ENCODE measurements around the gene ANKS1A.

The ANKS1A gene

DNA sequence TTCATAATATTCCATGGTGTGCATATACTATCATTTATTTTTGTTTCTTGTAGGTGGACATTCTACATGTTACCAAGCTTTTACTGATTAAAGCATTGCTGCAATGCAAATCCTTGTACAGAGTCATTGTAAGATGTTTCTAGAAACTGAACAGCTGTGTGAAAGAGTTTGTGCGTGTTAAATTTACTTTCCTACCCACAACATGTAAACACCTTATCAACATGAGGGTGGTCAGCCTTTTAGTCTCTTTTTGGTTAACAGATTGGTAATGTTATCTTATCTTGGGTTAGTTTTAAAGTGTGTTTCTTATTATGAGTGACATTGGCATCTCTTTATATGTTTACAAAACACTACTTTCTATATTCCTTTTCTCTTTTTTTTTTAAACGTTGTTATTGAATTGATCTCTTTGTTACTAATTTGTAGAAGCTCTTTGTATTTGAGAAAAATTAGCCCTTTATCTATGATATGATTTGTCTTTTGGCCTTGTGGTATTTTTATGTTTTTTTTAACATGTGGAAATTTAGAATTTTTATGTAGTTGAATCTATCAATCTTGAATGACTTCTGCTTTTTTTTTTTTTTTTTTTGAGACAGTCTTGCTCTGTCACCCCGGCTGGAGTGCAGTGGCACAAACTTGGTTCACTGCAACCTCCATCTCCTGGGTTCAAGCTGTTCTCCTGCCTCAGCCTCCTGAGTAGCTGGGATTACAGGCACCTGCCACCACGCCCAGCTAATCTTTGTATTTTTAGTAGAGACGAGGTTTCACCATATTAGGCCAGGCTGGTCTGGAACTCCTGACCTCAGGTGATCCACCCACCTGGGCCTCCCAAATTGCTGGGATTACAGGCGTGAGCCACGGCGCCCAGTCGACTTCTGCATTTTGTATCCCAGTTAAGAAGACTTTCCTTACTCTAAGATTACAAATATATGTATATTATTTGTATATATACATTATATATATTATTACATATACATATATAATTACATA, 140.0 kb downstream of the ANKS1A start:
- Histone ChIP-seq H3K4me3 (ENCODE audit: severe bottlenecking) (no peak overlapping the region), H3K9me3 (ENCODE audit: severe bottlenecking) (no peaks in the 10 kb centered on the region), H3K27ac (ENCODE audit: poor library complexity, severe bottlenecking) (no peak overlapping the region), H3K4me1 (ENCODE audit: insufficient read depth, poor library complexity, severe bottlenecking) (peaks cover 28% of the 10 kb centered on the region), H3K27me3 (ENCODE audit: insufficient read depth, poor library complexity, severe bottlenecking) (no peaks in the 10 kb centered on the region), H3K36me3 (ENCODE audit: low read depth) (peaks cover 4% of the 10 kb centered on the region; the same call in 1 of the 2 replicates)
- ATAC-seq (ENCODE audit: low read depth) = no peak
- DNase-seq (ENCODE audit: low spot score) = no peak
- TF ChIP-seq, protein P1, sequence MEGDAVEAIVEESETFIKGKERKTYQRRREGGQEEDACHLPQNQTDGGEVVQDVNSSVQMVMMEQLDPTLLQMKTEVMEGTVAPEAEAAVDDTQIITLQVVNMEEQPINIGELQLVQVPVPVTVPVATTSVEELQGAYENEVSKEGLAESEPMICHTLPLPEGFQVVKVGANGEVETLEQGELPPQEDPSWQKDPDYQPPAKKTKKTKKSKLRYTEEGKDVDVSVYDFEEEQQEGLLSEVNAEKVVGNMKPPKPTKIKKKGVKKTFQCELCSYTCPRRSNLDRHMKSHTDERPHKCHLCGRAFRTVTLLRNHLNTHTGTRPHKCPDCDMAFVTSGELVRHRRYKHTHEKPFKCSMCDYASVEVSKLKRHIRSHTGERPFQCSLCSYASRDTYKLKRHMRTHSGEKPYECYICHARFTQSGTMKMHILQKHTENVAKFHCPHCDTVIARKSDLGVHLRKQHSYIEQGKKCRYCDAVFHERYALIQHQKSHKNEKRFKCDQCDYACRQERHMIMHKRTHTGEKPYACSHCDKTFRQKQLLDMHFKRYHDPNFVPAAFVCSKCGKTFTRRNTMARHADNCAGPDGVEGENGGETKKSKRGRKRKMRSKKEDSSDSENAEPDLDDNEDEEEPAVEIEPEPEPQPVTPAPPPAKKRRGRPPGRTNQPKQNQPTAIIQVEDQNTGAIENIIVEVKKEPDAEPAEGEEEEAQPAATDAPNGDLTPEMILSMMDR (IDR thresholded peaks at IDR 0.05; ENCODE audit: poor library complexity, severe bottlenecking) = no peak

DNA sequence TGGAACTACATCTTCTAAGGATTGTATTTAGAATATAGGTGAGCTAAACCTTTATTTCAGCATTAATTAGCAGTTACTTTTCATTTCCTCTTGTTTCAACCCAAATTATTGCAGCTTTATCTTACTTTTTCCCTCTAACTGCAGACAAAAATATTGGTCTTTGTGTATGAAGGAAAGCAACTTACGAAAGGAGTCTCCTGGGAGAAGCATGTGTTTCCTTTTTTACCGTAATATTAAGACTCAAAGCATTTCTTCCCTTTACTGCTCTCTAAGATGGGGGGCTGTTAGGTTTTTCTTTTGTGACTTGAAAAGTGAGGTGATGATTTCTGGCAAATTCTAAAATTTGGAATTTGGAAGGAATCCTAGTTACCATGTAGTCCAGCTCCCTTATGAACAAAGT, 141.0 kb downstream of the ANKS1A start:
- TF ChIP-seq, protein P1 (IDR thresholded peaks at IDR 0.05; ENCODE audit: poor library complexity, severe bottlenecking) = no peak
- Histone ChIP-seq H3K27ac (ENCODE audit: poor library complexity, severe bottlenecking) (no peak overlapping the region), H3K4me3 (ENCODE audit: severe bottlenecking) (no peak overlapping the region), H3K27me3 (ENCODE audit: insufficient read depth, poor library complexity, severe bottlenecking) (no peaks in the 10 kb centered on the region), H3K4me1 (ENCODE audit: insufficient read depth, poor library complexity, severe bottlenecking) (peaks cover 18% of the 10 kb centered on the region), H3K9me3 (ENCODE audit: severe bottlenecking) (no peaks in the 10 kb centered on the region), H3K36me3 (ENCODE audit: low read depth) (peaks cover 4% of the 10 kb centered on the region; the same call in 1 of the 2 replicates)
- ATAC-seq (ENCODE audit: low read depth) = no peak
- no peak for DNase-seq (ENCODE audit: low spot score)

DNA sequence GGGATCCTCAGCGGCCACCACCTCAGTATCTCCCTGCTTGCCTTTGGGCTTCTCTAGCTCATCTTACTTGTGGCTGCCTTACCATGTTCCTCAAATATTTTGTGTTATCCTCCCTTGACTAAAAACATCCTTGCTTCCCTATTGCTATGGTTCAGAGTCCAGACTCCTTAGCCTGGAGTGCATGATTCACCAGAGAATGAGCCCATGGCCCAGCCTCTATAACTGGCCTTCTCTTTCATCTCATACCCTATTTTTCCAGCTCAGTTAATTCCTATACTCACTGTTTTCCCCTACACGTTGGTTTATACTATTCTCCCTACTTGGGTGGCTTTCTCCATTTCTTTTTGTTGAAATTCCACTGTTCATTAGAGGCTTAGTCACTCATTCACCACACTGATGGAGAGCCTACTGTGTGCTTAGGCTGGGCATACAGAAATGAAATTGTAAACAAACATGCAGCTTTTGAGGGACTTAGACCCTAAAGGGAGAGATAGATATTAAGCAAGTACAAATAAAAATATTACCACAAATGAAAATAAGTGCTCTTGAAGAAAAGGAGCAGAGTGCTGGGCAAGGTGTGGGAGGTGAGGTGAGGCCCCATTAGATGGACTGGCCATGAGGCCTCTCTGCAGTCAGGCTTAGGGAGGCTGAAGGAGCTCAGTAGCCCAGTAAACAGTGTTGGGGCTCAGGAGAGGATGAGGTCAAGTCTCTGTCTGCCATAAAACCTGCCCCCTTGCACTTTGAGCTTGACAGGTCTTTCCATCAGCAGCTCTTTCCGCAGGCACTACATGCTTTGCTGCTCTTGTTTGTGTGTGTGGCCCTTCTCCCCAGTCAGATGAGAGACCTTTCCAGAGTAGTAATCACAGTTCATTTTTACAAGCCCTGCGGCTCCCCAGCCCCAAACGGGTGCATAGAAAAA, 142.8 kb downstream of the ANKS1A start:
- H3K27me3 ChIP-seq (ENCODE audit: insufficient read depth, poor library complexity, severe bottlenecking) = no peaks in the 10 kb centered on the region
- H3K36me3 ChIP-seq (ENCODE audit: low read depth) = peaks cover 2% of the 10 kb centered on the region; the same call in 1 of the 2 replicates
- H3K4me3 ChIP-seq (ENCODE audit: severe bottlenecking) = no peak overlapping the region
- TF ChIP-seq, protein P1 (IDR thresholded peaks at IDR 0.05; ENCODE audit: poor library complexity, severe bottlenecking) = no peak
- no peak overlapping the region for H3K27ac ChIP-seq (ENCODE audit: poor library complexity, severe bottlenecking)
- DNase-seq (ENCODE audit: low spot score) (no peak), ATAC-seq (ENCODE audit: low read depth) (no peak)
- no peaks in the 10 kb centered on the region for H3K9me3 ChIP-seq (ENCODE audit: severe bottlenecking)
- H3K4me1 ChIP-seq (ENCODE audit: insufficient read depth, poor library complexity, severe bottlenecking) = peaks cover under 1% of the 10 kb centered on the region

DNA sequence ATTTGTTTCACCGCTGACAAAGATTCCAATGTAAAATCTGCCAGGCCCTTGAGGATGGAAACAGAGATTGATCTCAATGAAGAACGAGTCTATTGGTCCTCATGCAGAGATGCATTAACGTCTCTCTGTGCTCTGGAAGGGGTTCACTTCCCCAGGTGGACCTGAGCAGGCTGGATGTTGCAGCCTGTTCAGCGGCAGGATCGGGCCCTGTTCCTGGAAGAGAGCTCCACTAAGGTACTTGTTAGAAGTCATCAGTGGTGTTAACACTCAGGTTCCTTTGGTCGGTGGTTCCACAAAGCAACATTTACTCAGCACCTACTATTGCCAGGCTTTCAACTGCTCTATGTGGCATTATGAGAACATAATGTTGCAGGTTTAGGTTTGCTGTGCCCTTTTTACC, 144.6 kb downstream of the ANKS1A start:
- Histone ChIP-seq H3K36me3 (ENCODE audit: low read depth) (0 out of 2 replicates have a peak, but pooled peaks cover 6% of the 10 kb centered on the region), H3K9me3 (ENCODE audit: severe bottlenecking) (no peaks in the 10 kb centered on the region), H3K4me1 (ENCODE audit: insufficient read depth, poor library complexity, severe bottlenecking) (no peaks in the 10 kb centered on the region), H3K27me3 (ENCODE audit: insufficient read depth, poor library complexity, severe bottlenecking) (no peaks in the 10 kb centered on the region), H3K4me3 (ENCODE audit: severe bottlenecking) (no peak overlapping the region), H3K27ac (ENCODE audit: poor library complexity, severe bottlenecking) (no peak overlapping the region)
- TF ChIP-seq, protein P1 (IDR thresholded peaks at IDR 0.05; ENCODE audit: poor library complexity, severe bottlenecking) = no peak
- ATAC-seq (ENCODE audit: low read depth) = no peak
- no peak for DNase-seq (ENCODE audit: low spot score)
